22Rv1 (cell line): ENCODE measurements around the gene ANKRD26.

Source experiments
- CTCF ChIP-seq: fragments of 450-650 bp; IDR thresholded peaks from 2 replicates; pipeline ENCODE4 v1.5.1; 2017; ENCODE audit warnings: mild to moderate bottlenecking
- ZFX ChIP-seq: fragments of 450-650 bp; IDR thresholded peaks from 2 replicates; pipeline ENCODE4 v1.6.1; 2017; ENCODE audit warnings: antibody characterized with exemption, borderline replicate concordance

GRCh38 chr10:27088119-27089044 lies 11.9 kb downstream of the ANKRD26 start:
- TF ChIP-seq CTCF (no peak), ZFX (no peak)
